GM19438 (cell line): ENCODE results near the gene REXO4.
"Not testable (repeated sequence)": the region's sequence is repeated elsewhere in the genome, so short reads cannot be mapped to it uniquely, and the experiment has no call there.

Experiments used
- ATAC-seq: cut with Tn5 transposase; IDR thresholded peaks from one replicate; pipeline ENCODE4 v1.9.1; 2021; ENCODE audit warnings: low read depth; ENCODE audit not compliant: unreplicated experiment

Gene REXO4

GRCh38 chr9:133390713-133391112 lies 27.1 kb downstream of the REXO4 start:
- ATAC-seq, result no peak

GRCh38 chr9:133389562-133389961 lies 28.2 kb downstream of the REXO4 start:
- no peak for ATAC-seq

GRCh38 chr9:133389025-133389557 lies 28.7 kb downstream of the REXO4 start:
- ATAC-seq, result no peak

- ATAC-seq, result no peak
Observed at GRCh38 chr9:133387680-133388079, 30.1 kb downstream of the REXO4 start.

- no peak for ATAC-seq
Observed at GRCh38 chr9:133386338-133386737, 31.5 kb downstream of the REXO4 start.

GRCh38 chr9:133385452-133385851 lies 32.4 kb downstream of the REXO4 start:
- no peak for ATAC-seq

- ATAC-seq, result no peak
Observed at GRCh38 chr9:133384736-133385321, 33.0 kb downstream of the REXO4 start.

GRCh38 chr9:133383438-133383837 lies 34.4 kb downstream of the REXO4 start:
- no peak for ATAC-seq

GRCh38 chr9:133382507-133383141 lies 35.2 kb downstream of the REXO4 start:
- ATAC-seq, result no peak

GRCh38 chr9:133380734-133381133 lies 37.1 kb downstream of the REXO4 start:
- ATAC-seq, result no peak

- ATAC-seq, result no peak
Observed at GRCh38 chr9:133379153-133380086, 38.4 kb downstream of the REXO4 start.

- no peak for ATAC-seq
Observed at GRCh38 chr9:133378408-133378962, 39.3 kb downstream of the REXO4 start.

GRCh38 chr9:133377721-133378216 lies 40.0 kb downstream of the REXO4 start:
- ATAC-seq, result no peak

GRCh38 chr9:133377280-133377679 lies 40.5 kb downstream of the REXO4 start:
- not testable (repeated sequence) for ATAC-seq

GRCh38 chr9:133375724-133376654 lies 41.8 kb downstream of the REXO4 start, which contains the start of the genes STKLD1 and SURF4:
Gene STKLD1, plus strand, starts transcription at chr9:133376366. Its CDS starts 108 bp downstream, at chr9:133376474.
Gene SURF4, minus strand, starts transcription at chr9:133376060. Its CDS starts 91 bp downstream, at chr9:133375969.
- ATAC-seq, result peak; percentile 78

- peak; percentile 27 for ATAC-seq
Observed at GRCh38 chr9:133375116-133375723, 42.6 kb downstream of the REXO4 start.

- no peak for ATAC-seq
Observed at GRCh38 chr9:133374612-133375115, 43.1 kb downstream of the REXO4 start.

GRCh38 chr9:133372144-133372543 lies 45.7 kb downstream of the REXO4 start:
- no peak for ATAC-seq

- ATAC-seq, result no peak
Observed at GRCh38 chr9:133371261-133371711, 46.5 kb downstream of the REXO4 start.
